Esophagus squamous epithelium (tissue), 4 donors: ENCODE measurements around the gene PARP6.

Source experiments
- POLR2A ChIP-seq, 4 donors: fragments of 450-650 bp; IDR thresholded peaks; one replicate each; pipeline ENCODE4 v1.6.1; 2017; ENCODE audit warnings: antibody characterized with exemption in 4 of 4, mild to moderate bottlenecking in 4 of 4, moderate library complexity in 3 of 4
- TF ChIP-seq, protein P1 (sequence below), 6 experiments: fragments of 450-650 bp in 4 of 6; fragments of 200-600 bp in 2 of 6; sonication (generic) in 2 of 6; IDR thresholded peaks; one replicate each; pipeline ENCODE4 v1.5.1; 2016 to 2019; ENCODE audit warnings: antibody characterized with exemption in 6 of 6, mild to moderate bottlenecking in 4 of 6, moderate library complexity in 4 of 6

DNA sequence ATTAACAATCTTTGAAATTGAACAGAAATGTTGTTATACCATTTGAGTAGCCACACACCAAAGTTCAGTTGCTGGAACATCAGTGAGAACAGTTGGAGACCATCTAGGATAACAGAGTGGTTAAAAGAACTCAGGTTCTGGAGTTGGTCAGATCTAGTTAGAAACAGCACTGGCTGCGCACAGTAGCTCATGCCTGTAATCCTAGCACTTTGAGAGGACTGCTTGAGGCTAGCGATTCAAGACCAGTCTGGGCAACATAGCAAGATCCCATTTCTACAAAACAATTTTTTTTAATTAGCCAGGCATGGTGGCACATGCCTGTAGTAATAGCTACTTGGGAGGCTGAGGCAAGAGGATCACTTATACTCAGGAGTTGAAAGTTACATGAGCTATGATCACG lies 33.8 kb downstream of the PARP6 start:
- TF ChIP-seq, protein P1, sequence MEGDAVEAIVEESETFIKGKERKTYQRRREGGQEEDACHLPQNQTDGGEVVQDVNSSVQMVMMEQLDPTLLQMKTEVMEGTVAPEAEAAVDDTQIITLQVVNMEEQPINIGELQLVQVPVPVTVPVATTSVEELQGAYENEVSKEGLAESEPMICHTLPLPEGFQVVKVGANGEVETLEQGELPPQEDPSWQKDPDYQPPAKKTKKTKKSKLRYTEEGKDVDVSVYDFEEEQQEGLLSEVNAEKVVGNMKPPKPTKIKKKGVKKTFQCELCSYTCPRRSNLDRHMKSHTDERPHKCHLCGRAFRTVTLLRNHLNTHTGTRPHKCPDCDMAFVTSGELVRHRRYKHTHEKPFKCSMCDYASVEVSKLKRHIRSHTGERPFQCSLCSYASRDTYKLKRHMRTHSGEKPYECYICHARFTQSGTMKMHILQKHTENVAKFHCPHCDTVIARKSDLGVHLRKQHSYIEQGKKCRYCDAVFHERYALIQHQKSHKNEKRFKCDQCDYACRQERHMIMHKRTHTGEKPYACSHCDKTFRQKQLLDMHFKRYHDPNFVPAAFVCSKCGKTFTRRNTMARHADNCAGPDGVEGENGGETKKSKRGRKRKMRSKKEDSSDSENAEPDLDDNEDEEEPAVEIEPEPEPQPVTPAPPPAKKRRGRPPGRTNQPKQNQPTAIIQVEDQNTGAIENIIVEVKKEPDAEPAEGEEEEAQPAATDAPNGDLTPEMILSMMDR (IDR thresholded peaks at IDR 0.05) = no peak
- TF ChIP-seq POLR2A (IDR thresholded peaks at IDR 0.05) = no peak
